HG02763 (cell line): ENCODE measurements around the gene TCF4.

ENCODE experiments used
- ATAC-seq: cut with Tn5 transposase; IDR thresholded peaks from one replicate; pipeline ENCODE4 v1.9.1; 2021; ENCODE audit warnings: mild to moderate bottlenecking, moderate library complexity; ENCODE audit not compliant: unreplicated experiment

The TCF4 gene

GRCh38 chr18:55309249-55309648 is 278.7 kb downstream of the TCF4 start:
- ATAC-seq: no peak

GRCh38 chr18:55307505-55307904 is 280.5 kb downstream of the TCF4 start:
- ATAC-seq: peak; percentile 56

- ATAC-seq: no peak
These were observed 281.5 kb downstream of the TCF4 start for GRCh38 chr18:55306359-55307024.

- ATAC-seq: no peak
These were observed 285.7 kb downstream of the TCF4 start for GRCh38 chr18:55302167-55302833.

GRCh38 chr18:55301824-55302166 is 286.2 kb downstream of the TCF4 start:
- no peak for ATAC-seq

- ATAC-seq: no peak
These were observed 287.0 kb downstream of the TCF4 start for GRCh38 chr18:55300936-55301531.

GRCh38 chr18:55300421-55300935 is 287.5 kb downstream of the TCF4 start:
- no peak for ATAC-seq

- no peak for ATAC-seq
These were observed 291.2 kb downstream of the TCF4 start for GRCh38 chr18:55296778-55297177.

- ATAC-seq: no peak
These were observed 291.9 kb downstream of the TCF4 start for GRCh38 chr18:55296115-55296514.

- no peak for ATAC-seq
These were observed 297.1 kb downstream of the TCF4 start for GRCh38 chr18:55290898-55291297.

GRCh38 chr18:55289775-55290174 is 298.2 kb downstream of the TCF4 start:
- no peak for ATAC-seq

GRCh38 chr18:55289048-55289447 is 298.9 kb downstream of the TCF4 start:
- no peak for ATAC-seq

GRCh38 chr18:55287935-55288868 is 299.8 kb downstream of the TCF4 start:
- ATAC-seq: no peak

GRCh38 chr18:55287149-55287806 is 300.7 kb downstream of the TCF4 start:
- no peak for ATAC-seq

- no peak for ATAC-seq
These were observed 301.7 kb downstream of the TCF4 start for GRCh38 chr18:55286257-55286825.

- no peak for ATAC-seq
These were observed 303.4 kb downstream of the TCF4 start for GRCh38 chr18:55284614-55285013.

- ATAC-seq: peak; percentile 54
These were observed 304.7 kb downstream of the TCF4 start for GRCh38 chr18:55283309-55283708.

GRCh38 chr18:55280503-55280902 is 307.5 kb downstream of the TCF4 start:
- ATAC-seq: no peak

GRCh38 chr18:55275039-55275901 is 312.7 kb downstream of the TCF4 start:
- ATAC-seq: no peak
